GM19099 (cell line): ENCODE data around the gene GRIP1.

Experiments
- POLR2A ChIP-seq: IDR thresholded peaks from 3 replicates; pipeline ENCODE4 v1.6.1; 2011; ENCODE audit warnings: low read depth; ENCODE audit not compliant: insufficient read length; ENCODE audit errors: extremely low read depth

GRIP1 gene

DNA sequence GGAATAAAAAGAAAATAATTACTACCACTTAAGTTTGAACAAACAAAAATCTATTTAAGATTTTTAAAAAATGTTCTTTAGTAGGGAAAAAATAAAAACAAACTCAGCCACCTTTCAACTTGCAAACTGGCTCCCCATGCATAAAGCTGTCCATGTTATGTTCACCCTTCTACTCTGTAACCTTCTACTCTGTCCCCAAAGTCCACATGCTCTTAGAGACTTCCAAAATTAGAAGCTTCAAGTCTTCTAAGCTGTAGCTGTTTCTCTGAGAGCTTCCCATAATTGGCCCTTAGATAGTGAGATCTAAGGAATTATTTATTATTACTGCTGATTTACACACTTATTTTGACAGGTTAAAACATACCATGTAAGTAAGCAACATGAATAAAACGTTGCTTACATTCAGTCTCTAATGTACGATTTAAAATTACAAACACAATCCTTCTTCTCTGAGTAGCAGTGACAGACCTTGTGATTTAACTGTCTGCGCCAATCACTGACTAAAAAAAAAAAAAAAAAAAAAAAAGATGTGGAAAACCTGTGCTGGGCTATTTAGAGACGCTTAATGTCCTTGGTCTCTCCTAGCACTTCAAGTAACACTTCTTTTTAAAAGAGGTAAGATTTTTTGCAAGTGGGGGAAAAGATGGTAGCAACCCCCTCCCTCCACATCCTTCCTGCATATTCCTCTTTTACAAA is 28.3 kb upstream of the GRIP1 start:
- no peak for TF ChIP-seq POLR2A

- no peak for TF ChIP-seq POLR2A
Measured at GRCh38 chr12:66699738-66700482, 21.0 kb upstream of the GRIP1 start.

- TF ChIP-seq POLR2A: no peak
Measured at GRCh38 chr12:66698558-66698957, 19.7 kb upstream of the GRIP1 start.

GRCh38 chr12:66697404-66697803 is 18.5 kb upstream of the GRIP1 start:
- no peak for TF ChIP-seq POLR2A

DNA sequence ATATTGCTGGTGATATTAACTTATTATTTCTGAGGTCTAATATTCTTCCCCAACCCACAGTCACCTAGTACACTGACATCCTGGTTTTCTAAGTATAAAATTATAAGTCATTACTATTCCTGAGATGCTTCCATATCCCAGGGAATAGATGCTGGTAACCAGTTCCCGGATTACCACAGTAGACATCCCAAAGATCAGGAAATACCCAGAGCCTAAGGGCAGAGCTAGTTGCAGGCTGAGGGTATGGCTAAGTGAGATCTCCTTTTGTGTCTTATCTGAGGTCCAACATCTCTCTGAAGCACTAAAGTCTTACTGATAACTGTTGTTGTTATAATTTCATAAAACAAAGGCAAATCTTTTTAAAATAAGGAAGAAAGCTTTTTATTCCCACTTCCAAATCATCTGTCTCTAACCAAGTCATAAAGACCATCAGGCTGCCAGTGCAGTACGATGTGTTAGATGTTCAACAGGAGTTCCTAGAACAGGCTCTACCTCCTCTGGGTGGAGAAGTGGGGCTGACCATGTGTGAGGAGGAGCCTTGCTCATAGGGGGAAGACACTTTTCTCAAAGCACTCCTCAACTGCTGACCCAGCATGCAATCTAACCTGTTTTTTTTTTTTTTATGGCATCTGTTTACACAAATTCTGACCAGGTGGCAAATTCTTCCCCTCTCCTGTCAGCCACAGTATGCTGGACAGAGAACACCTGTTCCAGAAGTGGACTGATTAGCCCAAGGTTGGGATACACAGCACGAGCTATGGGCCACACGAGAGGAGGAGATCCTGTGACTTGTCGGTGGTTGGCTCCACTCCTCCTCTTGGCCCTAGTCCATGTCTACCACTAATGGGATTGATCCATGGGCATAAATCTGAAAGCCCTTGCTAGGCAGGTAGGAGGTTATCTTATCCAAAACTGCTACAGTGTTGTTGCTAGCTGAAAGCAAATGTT is 16.1 kb upstream of the GRIP1 start:
- no peak for TF ChIP-seq POLR2A

- TF ChIP-seq POLR2A: no peak
Measured at GRCh38 chr12:66693901-66694513, 15.1 kb upstream of the GRIP1 start.

GRCh38 chr12:66692986-66693385 is 14.1 kb upstream of the GRIP1 start:
- TF ChIP-seq POLR2A: no peak

DNA sequence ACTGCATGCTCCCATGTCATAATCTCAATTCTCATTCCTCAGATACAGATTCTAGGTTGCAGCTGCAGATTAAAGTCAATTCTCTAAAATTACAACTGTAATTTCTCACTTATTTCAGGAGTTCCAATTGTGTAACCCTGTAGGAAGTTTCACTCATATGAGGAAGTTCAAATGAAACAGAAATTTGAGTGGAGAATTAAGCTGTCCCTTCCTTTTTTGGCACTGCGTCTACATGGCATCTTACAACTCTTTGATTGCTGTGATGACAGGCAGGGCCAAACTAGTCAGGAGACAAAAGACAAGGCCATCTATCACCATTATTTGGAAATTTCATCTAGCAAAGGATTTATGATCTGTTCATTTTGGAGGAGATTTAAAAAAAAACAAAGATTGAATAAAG is 13.3 kb upstream of the GRIP1 start:
- TF ChIP-seq POLR2A: no peak

DNA sequence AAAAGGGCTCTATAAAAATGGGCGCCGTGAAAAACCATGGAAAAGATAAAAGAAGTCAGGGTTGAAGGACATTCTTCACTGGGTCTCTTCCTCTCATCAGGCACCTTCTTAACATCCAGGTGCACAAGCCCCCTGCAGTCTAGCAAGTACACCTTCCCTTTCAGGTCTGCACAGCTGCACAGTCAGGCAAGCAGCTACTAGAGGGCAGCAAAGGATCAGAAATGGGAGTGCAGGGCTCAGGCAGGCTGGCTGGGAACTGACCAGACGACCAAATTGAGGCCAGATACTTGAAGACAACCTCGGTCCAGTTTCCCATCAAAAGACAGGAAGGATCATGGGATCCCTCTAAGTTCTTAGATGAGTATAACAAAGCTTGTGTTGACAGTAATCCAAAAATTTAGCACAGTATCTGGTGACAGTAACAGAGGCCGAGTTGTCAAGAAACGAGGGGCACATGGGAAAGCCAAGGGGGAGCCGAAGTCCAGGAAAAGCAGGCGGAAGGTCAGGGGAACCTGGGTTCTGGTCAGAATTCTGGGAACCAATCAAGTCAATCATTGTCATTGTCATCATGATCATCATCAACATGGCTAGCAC is 10.1 kb upstream of the GRIP1 start:
- TF ChIP-seq POLR2A: no peak

DNA sequence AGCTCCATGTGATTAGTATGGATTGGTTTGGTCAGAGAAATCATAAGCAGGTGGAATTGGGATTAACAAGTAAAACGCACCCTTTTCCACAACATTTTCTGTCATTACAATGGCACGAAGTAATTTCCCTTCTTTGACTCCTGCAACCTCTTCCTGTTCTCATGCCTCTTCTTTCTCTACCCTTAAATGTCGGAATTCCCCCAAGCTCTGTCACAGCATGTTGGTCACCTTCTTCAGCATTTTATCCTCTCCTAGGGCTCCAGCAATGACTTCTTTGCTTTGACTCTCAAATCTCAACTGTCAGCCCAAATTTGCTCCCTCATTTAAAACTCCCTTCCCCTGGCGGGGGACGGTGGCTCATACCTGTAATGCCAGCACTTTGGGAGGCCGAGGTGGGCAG is 5.3 kb upstream of the GRIP1 start:
- TF ChIP-seq POLR2A: no peak

GRCh38 chr12:66683822-66684221 is 4.9 kb upstream of the GRIP1 start:
- no peak for TF ChIP-seq POLR2A

DNA sequence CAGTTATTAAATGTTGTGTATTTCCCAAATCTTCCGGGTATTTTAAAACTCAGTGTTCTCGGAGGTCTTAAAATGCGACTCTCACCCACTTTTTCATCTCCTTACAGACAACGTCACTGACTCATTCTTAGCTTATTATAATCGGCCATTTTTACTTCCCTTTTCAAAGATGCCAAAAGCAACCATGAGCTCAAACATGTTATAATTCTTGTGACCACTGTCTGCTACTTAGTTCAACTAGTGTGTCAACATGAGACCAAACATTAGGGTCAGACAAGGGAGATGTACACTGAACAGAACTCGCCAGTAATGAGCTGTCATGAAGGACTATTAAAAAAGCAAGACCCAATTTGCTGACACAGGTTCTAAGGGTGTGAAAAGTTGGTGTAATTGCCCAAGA is 4.2 kb upstream of the GRIP1 start:
- TF ChIP-seq POLR2A: no peak

DNA sequence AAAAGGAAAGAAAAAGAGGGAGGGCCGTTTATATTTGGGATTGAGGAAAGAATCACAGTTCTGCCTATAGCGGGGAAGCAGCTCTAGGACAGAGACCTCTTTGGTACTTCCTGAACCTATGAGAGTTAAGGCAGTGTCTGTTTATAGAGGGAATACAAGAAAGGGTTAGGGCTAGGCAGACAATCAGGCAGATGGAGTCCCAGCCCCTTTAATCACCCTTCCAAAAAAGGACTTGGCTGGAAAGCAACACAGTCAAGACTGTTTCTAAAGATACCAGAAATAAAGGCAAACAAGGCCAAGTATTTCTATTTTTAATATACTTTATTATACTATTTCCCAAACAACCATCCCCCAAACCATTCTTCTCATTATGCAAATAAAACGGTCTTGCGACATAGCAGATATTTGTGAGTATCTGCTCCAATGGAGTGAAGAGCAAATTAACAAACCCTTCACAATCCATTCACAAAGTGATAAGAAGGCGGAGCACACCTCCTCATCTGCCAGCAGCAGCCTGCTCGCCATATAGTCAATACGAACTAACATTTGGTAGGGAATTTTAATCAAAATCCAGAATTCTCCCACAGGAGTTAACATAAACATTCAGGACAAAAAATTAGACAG is 697 bp upstream of the GRIP1 start:
- no peak for TF ChIP-seq POLR2A

DNA sequence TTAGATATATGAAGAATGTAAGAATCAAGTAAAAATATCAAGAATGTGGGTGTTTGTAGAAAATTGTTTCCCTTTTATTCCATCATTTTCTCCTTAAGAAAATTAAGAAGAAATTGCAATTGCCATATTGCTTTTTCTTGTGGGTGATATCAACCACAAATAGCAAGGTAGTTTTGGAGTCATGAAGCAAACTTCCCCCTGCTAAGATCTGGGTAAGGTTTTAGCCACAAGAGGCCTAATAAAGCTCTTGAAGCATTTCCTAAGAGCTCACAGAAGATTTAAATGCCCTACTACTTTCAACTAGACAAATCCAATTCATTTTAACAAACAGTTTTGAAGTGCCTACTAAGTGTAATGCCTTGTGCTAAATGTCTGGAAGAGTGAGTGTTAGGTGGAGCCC is 2.6 kb downstream of the GRIP1 start:
- no peak for TF ChIP-seq POLR2A
